Heart left ventricle (tissue), 13 donors: Measurements from ENCODE around the gene CX3CL1.

Source experiments
- CTCF ChIP-seq, 12 donors: fragments of 200-600 bp; sonication (generic) in 4 of 12; IDR thresholded peaks; one replicate each; pipeline versions ENCODE4 v1.5.0 to v1.8.0; 2018 to 2022; ENCODE audit warnings: antibody characterized with exemption in 12 of 12, mild to moderate bottlenecking in 5 of 12
- POLR2A ChIP-seq, 2 donors: fragments of 450-650 bp; IDR thresholded peaks; one replicate each; pipeline ENCODE4 v1.6.1; 2017; ENCODE audit warnings: antibody characterized with exemption in 2 of 2, mild to moderate bottlenecking in 2 of 2, moderate library complexity in 2 of 2
- donor health status: ischemic (EF 13 %, LVEDD 7.1; RV severe dilation, severe dysfunction).
- donor health status: DM: no; HTN: yes; CAD: no.
- donor health status: DM: no; HTN: no; CAD: no.
- donor health status: ischemic (EF 25% LVEDD 6.9; RV normal size, moderate dysfunction).
- donor health status: ischemic (EF 25% LVEDD 5.7; RV mildly dilated, moderate dysfunction).
- donor health status: ischemic (EF 35%, LVEDD 5.7; RV mildly dilated, moderate dysfunction).
- donor health status: nonischemic (EF 11% LVEDD 7.7; RV severe dilation, severe dysfunction).
- donor health status: DM: yes; HTN: yes; CAD: no.
- donor health status: PGD.
- donor health status: ischemic (EF 29% LVEDD 5.4; RV normal size, mild dysfunction).
- donor health status: nonischemic (EF 23%, LVEDD 6.1; RV moderate dilation, normal function).

GRCh38 chr16:57367116-57367752, 5.1 kb upstream of the CX3CL1 start:
- no peak for TF ChIP-seq CTCF (IDR thresholded peaks at IDR 0.05)
- no peak for TF ChIP-seq POLR2A (IDR thresholded peaks at IDR 0.05)
